MCF 10A (cell line): ENCODE results near the gene ZSCAN21. TPM values are rescaled to one million over a fixed set of nuclear protein-coding genes. Genes with fewer than 3 reads are reported as not detected.
A peak's percentile ranks its signal among the peaks of the same experiment; 100 is the strongest.

Experiments
- BruUV-seq: library from RNA; stranded (reverse); fragments of 400-500 nt; replicated peaks from 2 replicates; lab custom pipeline; 2021; lab: Mats Ljungman, UMichigan
- CTCF ChIA-PET: fragments of 300-600 bp; sonication (Branson Sonifier 250); formaldehyde crosslinking; extraction: SDS; loops from one replicate; lab custom pipeline; 2021; ENCODE audit warnings: antibody characterized with exemption, inconsistent platforms; lab: Yijun Ruan, JAX
- POLR2A ChIA-PET: fragments of 300-600, 350-650 bp; sonication (Branson Sonifier 250); formaldehyde crosslinking; extraction: SDS; loops from one replicate; lab custom pipeline; 2020; ENCODE audit warnings: antibody characterized with exemption, inconsistent platforms; lab: Yijun Ruan, JAX
- DNase-seq: peaks from one replicate; pipeline ENCODE4 v3.0.0-alpha.2; 2018; ENCODE audit not compliant: unreplicated experiment
- H3K27ac Mint-ChIP-seq: one replicate; pipeline ENCODE4 v1.8.0; 2022; ENCODE audit warnings: mild to moderate bottlenecking, low read depth, mixed read lengths; ENCODE audit not compliant: unreplicated experiment
- H3K27me3 Mint-ChIP-seq: one replicate; pipeline ENCODE4 v1.8.0; 2022; ENCODE audit warnings: mixed read lengths; ENCODE audit not compliant: insufficient read depth, unreplicated experiment
- H3K36me3 Mint-ChIP-seq: one replicate; pipeline ENCODE4 v1.8.0; 2022; ENCODE audit warnings: mild to moderate bottlenecking, moderate library complexity, mixed read lengths; ENCODE audit not compliant: insufficient read depth, unreplicated experiment
- H3K4me1 Mint-ChIP-seq: one replicate; pipeline ENCODE4 v1.8.0; 2022; ENCODE audit warnings: mixed read lengths; ENCODE audit not compliant: insufficient read depth, unreplicated experiment
- H3K4me3 Mint-ChIP-seq: one replicate; pipeline ENCODE4 v1.8.0; 2022; ENCODE audit warnings: mild to moderate bottlenecking, moderate library complexity, mixed read lengths; ENCODE audit not compliant: unreplicated experiment
- H3K9me3 Mint-ChIP-seq: one replicate; pipeline ENCODE4 v1.8.0; 2022; ENCODE audit warnings: mixed read lengths; ENCODE audit not compliant: unreplicated experiment
- CTCF ChIP-seq: fragments of 200-600 bp; IDR thresholded peaks from one replicate; pipeline ENCODE4 v1.8.0; 2022; ENCODE audit warnings: antibody characterized with exemption, mild to moderate bottlenecking; ENCODE audit not compliant: unreplicated experiment
- intact Hi-C: fragments of 100-400 bp; cut with micrococcal nuclease; formaldehyde crosslinking; loops from 2 replicates; pipeline ENCODE4 v1.14.1; 2022
- total RNA-seq: library from RNA; stranded (reverse); gene quantifications from 2 replicates; pipeline ENCODE4 v1.2.3, GENCODE V29; 2022

ZSCAN21 gene
- total RNA-seq, 1 experiment from 2014 or later: 14.7 TPM

DNA sequence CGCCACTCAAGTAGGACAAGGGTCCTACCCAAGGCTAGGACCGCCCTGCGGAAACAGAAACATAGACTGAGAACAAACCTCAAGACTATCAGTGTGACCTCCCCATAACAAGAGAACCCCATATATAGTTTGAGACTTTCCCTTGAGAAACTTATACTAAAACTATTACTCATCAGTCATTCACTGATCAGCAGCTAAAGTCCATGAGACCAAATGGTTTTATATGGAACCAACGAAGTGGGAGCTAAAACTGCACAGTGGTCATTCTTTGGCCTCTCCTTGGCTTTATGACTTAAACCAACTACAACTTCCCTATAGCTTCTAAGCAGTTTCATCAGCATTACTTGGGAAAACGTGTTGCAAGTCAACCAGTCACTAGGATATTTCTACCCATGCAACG is 13.7 kb upstream of the ZSCAN21 start:
- Mint-ChIP-seq H3K4me3 (no peak overlapping the region), H3K27ac (no peak overlapping the region), H3K9me3 (no peaks in the 10 kb centered on the region), H3K4me1 (peaks cover 8% of the 10 kb centered on the region), H3K36me3 (peaks cover 57% of the 10 kb centered on the region), H3K27me3 (no peaks in the 10 kb centered on the region)
- intact Hi-C loops: no loop called here
- ChIA-PET CTCF (interaction anchor here (1.0 kb wide), 1 partner anchor 13 kb away, joined by 4 read pairs; no protein-coding TSS in a partner anchor), POLR2A (interaction anchor here (0.5 to 1.6 kb wide), 6 partner anchors 9 to 923 kb away, joined by 3 to 5 read pairs (median 4); partner anchors contain the start of gene ZKSCAN1)
- DNase-seq: no peak
- BruUV-seq: no TSS peak
- no peak for TF ChIP-seq CTCF

- TF ChIP-seq CTCF: no peak
- Mint-ChIP-seq H3K9me3 (no peaks in the 10 kb centered on the region), H3K4me1 (peaks cover 8% of the 10 kb centered on the region), H3K27me3 (no peaks in the 10 kb centered on the region), H3K4me3 (no peak overlapping the region), H3K27ac (no peak overlapping the region), H3K36me3 (peaks cover 33% of the 10 kb centered on the region)
- no peak for DNase-seq
- ChIA-PET POLR2A (interaction anchor here (0.9 to 1.1 kb wide), 2 partner anchors 10 to 11 kb away, joined by 3 to 4 read pairs; partner anchors contain the start of gene ZSCAN21), CTCF (interaction anchor here (0.6 kb wide), 1 partner anchor 335 kb away, joined by 3 read pairs; no protein-coding TSS in a partner anchor)
- intact Hi-C loops: no loop called here
- BruUV-seq: no TSS peak
Observed at GRCh38 chr7:100038326-100038725, 11.2 kb upstream of the ZSCAN21 start.

- TF ChIP-seq CTCF: no peak
- CTCF ChIA-PET: interaction anchor here (1.0 kb wide), 1 partner anchor 25 kb away, joined by 3 read pairs; the partner anchor contains the start of gene ZKSCAN1
- Mint-ChIP-seq H3K4me1 (peaks cover 5% of the 10 kb centered on the region), H3K9me3 (no peaks in the 10 kb centered on the region), H3K27ac (no peak overlapping the region), H3K4me3 (no peak overlapping the region), H3K27me3 (no peaks in the 10 kb centered on the region), H3K36me3 (peaks cover 14% of the 10 kb centered on the region)
- POLR2A ChIA-PET: interaction anchor here (1.2 kb wide), 1 partner anchor 11 kb away, joined by 4 read pairs; no protein-coding TSS in a partner anchor
- no TSS peak for BruUV-seq
- no peak for DNase-seq
- intact Hi-C loops: no loop called here
Observed at GRCh38 chr7:100040575-100040974, 9.0 kb upstream of the ZSCAN21 start.

DNA sequence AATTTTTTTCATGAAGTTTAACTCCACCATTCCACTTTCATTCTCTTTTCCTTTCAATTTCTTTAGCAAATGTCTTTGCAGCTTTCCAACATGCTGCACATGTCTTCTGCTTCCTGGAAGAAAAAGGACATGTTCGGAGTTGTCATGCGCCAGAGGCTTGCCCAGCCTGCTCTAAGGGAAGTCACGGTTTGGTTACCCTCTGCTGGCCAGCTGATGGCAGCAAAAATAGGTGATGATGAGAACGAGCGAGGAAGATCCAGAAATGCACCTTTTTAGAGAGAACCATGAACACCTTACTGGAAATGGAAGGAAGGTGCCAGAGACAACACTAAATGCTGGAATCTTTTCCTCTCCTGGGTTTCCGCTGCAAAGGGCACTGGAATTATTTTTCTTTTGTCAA is 4.9 kb upstream of the ZSCAN21 start:
- BruUV-seq: no TSS peak
- peak; percentile 54 for DNase-seq
- POLR2A ChIA-PET: interaction anchor here (0.6 to 1.1 kb wide), 4 partner anchors 9 to 73 kb away, joined by 3 to 5 read pairs (median 4); partner anchors contain the start of gene ZKSCAN1
- Mint-ChIP-seq H3K27ac (no peak overlapping the region), H3K27me3 (no peaks in the 10 kb centered on the region), H3K4me3 (no peak overlapping the region), H3K9me3 (no peaks in the 10 kb centered on the region), H3K4me1 (peaks cover 5% of the 10 kb centered on the region), H3K36me3 (no peaks in the 10 kb centered on the region)
- intact Hi-C loops: no loop called here
- CTCF ChIA-PET: interaction anchor here (0.7 to 1.2 kb wide), 2 partner anchors 12 to 42 kb away, joined by 3 to 5 read pairs; no protein-coding TSS in a partner anchor
- no peak for TF ChIP-seq CTCF
